ENCODE data around the gene FAM162B. TPM values are rescaled to one million over a fixed set of nuclear protein-coding genes. Genes with fewer than 3 reads are reported as not detected.
A peak's percentile ranks its signal among the peaks of the same experiment; 100 is the strongest.
"Not testable (repeated sequence)": the region's sequence is repeated elsewhere in the genome, so short reads cannot be mapped to it uniquely, and the experiment has no call there.

FAM162B gene
- total RNA-seq (2014; rRNA removed; shearing (Covaris generic)), result not detected in 2 replicates

GRCh38 chr6:116764961-116765841 lies at the start of gene FAM162B:
FAM162B (minus strand) TSS chr6:116765719; CDS start chr6:116765576, 143 bp downstream.
- no peak for DNase-seq (ENCODE audit: low spot score)

GRCh38 chr6:116812051-116812650 lies 46.6 kb upstream of the FAM162B start:
- DNase-seq (ENCODE audit: low spot score), result no peak

- DNase-seq (ENCODE audit: low spot score), result no peak
Measured at GRCh38 chr6:116801971-116802370, 36.5 kb upstream of the FAM162B start.

- DNase-seq (ENCODE audit: low spot score), result no peak
Measured at GRCh38 chr6:116799945-116800344, 34.4 kb upstream of the FAM162B start.

GRCh38 chr6:116797585-116797984 lies 32.1 kb upstream of the FAM162B start:
- DNase-seq (ENCODE audit: low spot score), result no peak

- DNase-seq (ENCODE audit: low spot score), result no peak
Measured at GRCh38 chr6:116793224-116793623, 27.7 kb upstream of the FAM162B start.

GRCh38 chr6:116783852-116784251 lies 18.3 kb upstream of the FAM162B start:
- DNase-seq (ENCODE audit: low spot score), result no peak

- peak; percentile 38 for DNase-seq (ENCODE audit: low spot score)
Measured at GRCh38 chr6:116779573-116780164, 14.2 kb upstream of the FAM162B start.

- no peak for DNase-seq (ENCODE audit: low spot score)
Measured at GRCh38 chr6:116773886-116774285, 8.4 kb upstream of the FAM162B start.

- DNase-seq (ENCODE audit: low spot score), result no peak
Measured at GRCh38 chr6:116772450-116772849, 6.9 kb upstream of the FAM162B start.

GRCh38 chr6:116767715-116768114 lies 2.2 kb upstream of the FAM162B start:
- no peak for DNase-seq (ENCODE audit: low spot score)

GRCh38 chr6:116766506-116767176 lies 1.1 kb upstream of the FAM162B start:
- no peak for DNase-seq (ENCODE audit: low spot score)

- DNase-seq (ENCODE audit: low spot score), result no peak
Measured at GRCh38 chr6:116764629-116764960, 924 bp downstream of the FAM162B start.

GRCh38 chr6:116763906-116764628 lies 1.5 kb downstream of the FAM162B start:
- DNase-seq (ENCODE audit: low spot score), result no peak

GRCh38 chr6:116763048-116763447 lies 2.5 kb downstream of the FAM162B start:
- DNase-seq (ENCODE audit: low spot score), result no peak

- no peak for DNase-seq (ENCODE audit: low spot score)
Measured at GRCh38 chr6:116762235-116762634, 3.3 kb downstream of the FAM162B start.

- no peak for DNase-seq (ENCODE audit: low spot score)
Measured at GRCh38 chr6:116761779-116762178, 3.7 kb downstream of the FAM162B start.

GRCh38 chr6:116745176-116745575 lies 20.3 kb downstream of the FAM162B start:
- DNase-seq (ENCODE audit: low spot score), result no peak

GRCh38 chr6:116741571-116741970 lies 23.9 kb downstream of the FAM162B start:
- no peak for DNase-seq (ENCODE audit: low spot score)

GRCh38 chr6:116740486-116740885 lies 25.0 kb downstream of the FAM162B start:
- not testable (repeated sequence) for DNase-seq (ENCODE audit: low spot score)

GRCh38 chr6:116737004-116737403 lies 28.5 kb downstream of the FAM162B start:
- DNase-seq (ENCODE audit: low spot score), result no peak

- DNase-seq (ENCODE audit: low spot score), result no peak
Measured at GRCh38 chr6:116730513-116730912, 35.0 kb downstream of the FAM162B start.
